ENCODE measurements around the gene EPHB6. TPM values are rescaled to one million over a fixed set of nuclear protein-coding genes. Genes with fewer than 3 reads are reported as not detected.

The EPHB6 gene
- total RNA-seq, 6 donors from 2014 or later, result 5.7 to 34.6 (median 10.0) TPM

GRCh38 chr7:142808461-142808801 lies 46.4 kb upstream of the EPHB6 start:
- no peaks in the 10 kb centered on the region for H3K4me1 ChIP-seq
- no peak overlapping the region for H3K4me3 ChIP-seq
- DNase-seq, result no peak
- no peaks in the 10 kb centered on the region for H3K36me3 ChIP-seq
- H3K27ac ChIP-seq, result peak overlapping the region in 3 of 4 donors; percentile 2 to 61 (median 36)
- H3K27me3 ChIP-seq, result no peaks in the 10 kb centered on the region
- ATAC-seq (ENCODE audit: low FRiP score in 2 of 2), result peak in 1 of 2 donors; percentile 3
- TF ChIP-seq EP300 (IDR thresholded peaks at IDR 0.05) (no peak), POLR2A (IDR thresholded peaks at IDR 0.05) (no peak), CTCF (IDR thresholded peaks at IDR 0.05) (no peak), POLR2AphosphoS5 (IDR thresholded peaks at IDR 0.05) (no peak)
- no peaks in the 10 kb centered on the region for H3K9me3 ChIP-seq

- peak; percentile 47 to 51 for ATAC-seq (ENCODE audit: low FRiP score in 2 of 2)
- TF ChIP-seq CTCF (IDR thresholded peaks at IDR 0.05) (no peak), POLR2AphosphoS5 (IDR thresholded peaks at IDR 0.05) (peak in 1 of 2 donors; percentile 37), EP300 (IDR thresholded peaks at IDR 0.05) (peak in 1 of 4 donors; percentile 4), POLR2A (IDR thresholded peaks at IDR 0.05) (peak in 1 of 4 donors; percentile 56)
- DNase-seq, result peak in 1 of 2 donors; percentile 51
- 48 to 62% methylated on average over 6 of the region's 6 CpGs for WGBS, 2 donors
- Histone ChIP-seq H3K4me1 (no peaks in the 10 kb centered on the region), H3K4me3 (no peak overlapping the region), H3K27me3 (no peaks in the 10 kb centered on the region), H3K27ac (peak overlapping the region in 2 of 4 donors; percentile 31 to 61), H3K9me3 (no peaks in the 10 kb centered on the region), H3K36me3 (no peaks in the 10 kb centered on the region)
Measured at GRCh38 chr7:142808802-142809583, 45.9 kb upstream of the EPHB6 start.

- no peaks in the 10 kb centered on the region for H3K36me3 ChIP-seq
- 70 to 78% methylated on average over 2 of the region's 2 CpGs for WGBS, 2 donors
- no peaks in the 10 kb centered on the region for H3K4me1 ChIP-seq
- ATAC-seq (ENCODE audit: low FRiP score in 2 of 2) (no peak), DNase-seq (no peak)
- no peak for TF ChIP-seq POLR2A (IDR thresholded peaks at IDR 0.05)
- no peak for TF ChIP-seq CTCF (IDR thresholded peaks at IDR 0.05)
- TF ChIP-seq EP300 (IDR thresholded peaks at IDR 0.05), result no peak
- no peak for TF ChIP-seq POLR2AphosphoS5 (IDR thresholded peaks at IDR 0.05)
- no peaks in the 10 kb centered on the region for H3K27me3 ChIP-seq
- no peak overlapping the region for H3K4me3 ChIP-seq
- H3K27ac ChIP-seq, result peak overlapping the region in 1 of 4 donors; percentile 48
- no peaks in the 10 kb centered on the region for H3K9me3 ChIP-seq
Measured at GRCh38 chr7:142809671-142810070, 45.2 kb upstream of the EPHB6 start.

- Histone ChIP-seq H3K4me1 (no peaks in the 10 kb centered on the region), H3K9me3 (no peaks in the 10 kb centered on the region), H3K4me3 (no peak overlapping the region), H3K27ac (no peak overlapping the region), H3K36me3 (no peaks in the 10 kb centered on the region), H3K27me3 (no peaks in the 10 kb centered on the region)
- WGBS, 2 donors, result 28 to 33% methylated on average over 6 of the region's 6 CpGs
- DNase-seq, result no peak
- ATAC-seq (ENCODE audit: low FRiP score in 2 of 2), result peak in 1 of 2 donors; percentile 59
- TF ChIP-seq CTCF (IDR thresholded peaks at IDR 0.05) (peak in 5 of 6 experiments; percentile 21 to 50 (median 48)), EP300 (IDR thresholded peaks at IDR 0.05) (no peak)
Measured at GRCh38 chr7:142811154-142811737, 43.6 kb upstream of the EPHB6 start.

Measured in upper lobe of left lung (tissue), 6 donors.